Astrocyte of the cerebellum (primary cell): Measurements from ENCODE around the gene AARS2.
"Not testable (repeated sequence)": the region's sequence is repeated elsewhere in the genome, so short reads cannot be mapped to it uniquely, and the experiment has no call there.

Experiments used
- DNase-seq: peaks from one replicate; pipeline ENCODE4 v3.0.0-alpha.2; 2011; ENCODE audit warnings: low read depth
- H3K4me3 ChIP-seq: 2 replicates; pipeline ENCODE4 v1.5.1; 2011; ENCODE audit warnings: mild to moderate bottlenecking, low read depth, low read length, moderate library complexity
- in situ Hi-C: cut with HindIII; loops from 2 replicates; pipeline ENCODE4 v1.10.0; 2017; ENCODE audit warnings: low sequenced_read_pairs
- TF ChIP-seq, protein P1 (sequence below): IDR thresholded peaks from 2 replicates; pipeline ENCODE4 v1.5.1; 2012; ENCODE audit warnings: low read length, low read depth, moderate library complexity, mild to moderate bottlenecking; ENCODE audit errors: missing control alignments

The AARS2 gene

DNA sequence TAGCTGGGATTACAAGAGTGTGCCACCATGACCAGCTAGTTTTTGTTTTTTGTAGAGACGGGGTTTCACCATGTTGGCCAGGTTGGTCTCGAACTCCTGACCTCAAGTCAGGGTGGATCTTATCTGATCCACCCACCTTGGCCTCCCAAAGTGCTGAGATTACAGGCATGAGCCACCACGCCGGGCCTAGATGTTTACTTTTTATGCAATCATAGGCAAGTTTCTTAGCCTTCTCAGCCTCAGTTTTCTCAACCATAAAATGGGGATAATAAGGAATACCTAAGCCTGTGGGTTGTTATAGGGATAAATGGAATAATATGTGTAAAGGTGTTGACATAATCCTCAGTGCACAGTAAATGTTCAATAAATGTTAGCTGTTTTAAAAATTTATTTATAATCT is 39.1 kb upstream of the AARS2 start:
- TF ChIP-seq, protein P1, sequence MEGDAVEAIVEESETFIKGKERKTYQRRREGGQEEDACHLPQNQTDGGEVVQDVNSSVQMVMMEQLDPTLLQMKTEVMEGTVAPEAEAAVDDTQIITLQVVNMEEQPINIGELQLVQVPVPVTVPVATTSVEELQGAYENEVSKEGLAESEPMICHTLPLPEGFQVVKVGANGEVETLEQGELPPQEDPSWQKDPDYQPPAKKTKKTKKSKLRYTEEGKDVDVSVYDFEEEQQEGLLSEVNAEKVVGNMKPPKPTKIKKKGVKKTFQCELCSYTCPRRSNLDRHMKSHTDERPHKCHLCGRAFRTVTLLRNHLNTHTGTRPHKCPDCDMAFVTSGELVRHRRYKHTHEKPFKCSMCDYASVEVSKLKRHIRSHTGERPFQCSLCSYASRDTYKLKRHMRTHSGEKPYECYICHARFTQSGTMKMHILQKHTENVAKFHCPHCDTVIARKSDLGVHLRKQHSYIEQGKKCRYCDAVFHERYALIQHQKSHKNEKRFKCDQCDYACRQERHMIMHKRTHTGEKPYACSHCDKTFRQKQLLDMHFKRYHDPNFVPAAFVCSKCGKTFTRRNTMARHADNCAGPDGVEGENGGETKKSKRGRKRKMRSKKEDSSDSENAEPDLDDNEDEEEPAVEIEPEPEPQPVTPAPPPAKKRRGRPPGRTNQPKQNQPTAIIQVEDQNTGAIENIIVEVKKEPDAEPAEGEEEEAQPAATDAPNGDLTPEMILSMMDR, result no peak
- H3K4me3 ChIP-seq, result no peak overlapping the region
- DNase-seq, result no peak
- in situ Hi-C loops, result no loop called here

DNA sequence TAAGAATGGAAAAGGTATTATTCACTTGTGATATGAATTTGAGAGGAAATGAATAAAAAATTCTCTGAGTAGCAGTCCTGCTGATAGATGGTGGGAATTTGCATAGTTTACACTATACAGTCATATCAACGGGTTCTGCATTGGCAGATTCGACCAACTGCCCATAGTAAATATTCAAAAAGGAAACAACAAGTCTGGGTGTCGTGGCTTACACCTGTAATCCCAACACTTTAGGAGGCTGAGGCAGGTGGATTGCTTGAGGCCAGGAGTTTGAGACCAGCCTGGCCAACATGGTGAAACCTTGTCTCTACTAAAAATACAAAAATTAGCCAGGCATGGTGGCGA is 37.5 kb upstream of the AARS2 start:
- in situ Hi-C loops, DNase-seq, H3K4me3 ChIP-seq: not testable (repeated sequence)

DNA sequence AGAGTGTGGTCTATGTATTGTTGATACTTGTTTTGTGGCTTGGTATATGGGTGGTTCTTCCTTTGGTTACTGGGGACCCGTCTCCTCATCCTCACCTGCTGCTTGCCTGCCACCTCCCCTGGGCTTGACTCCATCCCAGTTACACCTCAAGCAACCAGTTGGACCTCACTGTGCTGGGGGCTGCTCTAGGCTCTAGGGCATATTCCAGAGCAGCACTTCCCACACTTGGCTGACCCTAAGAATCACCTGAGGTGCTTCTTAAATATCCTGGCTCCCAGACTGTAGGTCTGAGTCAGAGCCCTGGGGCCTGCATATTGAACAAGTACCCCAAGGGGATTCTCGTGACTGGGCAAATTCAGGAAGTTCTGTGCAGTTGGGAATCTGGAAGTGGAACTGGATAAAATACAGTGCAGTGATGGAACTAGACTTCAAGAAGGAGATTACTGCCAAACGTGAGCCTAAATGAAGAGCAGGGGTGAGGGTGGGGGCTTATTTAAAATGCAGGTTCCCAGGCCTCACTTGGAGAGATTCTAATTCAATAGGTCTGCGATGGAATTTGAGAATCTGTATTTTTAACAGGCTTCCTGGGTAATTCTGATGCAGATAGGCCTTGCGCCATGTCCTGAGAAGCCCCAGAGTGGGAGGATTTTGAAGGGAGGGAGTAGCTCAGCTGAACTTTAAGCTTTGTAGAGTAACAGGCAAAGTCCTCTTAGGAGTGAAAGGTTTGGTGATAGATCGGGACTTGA is 36.9 kb upstream of the AARS2 start:
- TF ChIP-seq, protein P1, result no peak
- no peak for DNase-seq
- no peak overlapping the region for H3K4me3 ChIP-seq
- in situ Hi-C loops, result no loop called here

DNA sequence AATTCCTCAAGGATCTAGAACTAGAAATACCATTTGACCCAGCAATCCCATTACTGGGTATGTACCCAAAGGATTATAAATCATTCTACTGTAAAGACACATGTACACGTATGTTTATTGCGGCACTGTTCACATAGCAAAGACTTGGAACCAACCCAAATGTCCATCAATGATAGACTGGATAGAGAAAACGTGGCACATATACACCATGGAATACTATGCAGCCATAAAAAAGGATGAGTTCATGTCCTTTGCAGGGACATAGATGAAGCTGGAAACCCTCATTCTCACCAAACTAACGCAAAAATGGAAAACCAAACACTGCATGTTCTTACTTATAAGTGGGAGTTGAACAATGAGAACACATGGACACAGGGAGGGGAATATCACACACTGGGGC is 33.7 kb upstream of the AARS2 start:
- H3K4me3 ChIP-seq, DNase-seq, in situ Hi-C loops: not testable (repeated sequence)

DNA sequence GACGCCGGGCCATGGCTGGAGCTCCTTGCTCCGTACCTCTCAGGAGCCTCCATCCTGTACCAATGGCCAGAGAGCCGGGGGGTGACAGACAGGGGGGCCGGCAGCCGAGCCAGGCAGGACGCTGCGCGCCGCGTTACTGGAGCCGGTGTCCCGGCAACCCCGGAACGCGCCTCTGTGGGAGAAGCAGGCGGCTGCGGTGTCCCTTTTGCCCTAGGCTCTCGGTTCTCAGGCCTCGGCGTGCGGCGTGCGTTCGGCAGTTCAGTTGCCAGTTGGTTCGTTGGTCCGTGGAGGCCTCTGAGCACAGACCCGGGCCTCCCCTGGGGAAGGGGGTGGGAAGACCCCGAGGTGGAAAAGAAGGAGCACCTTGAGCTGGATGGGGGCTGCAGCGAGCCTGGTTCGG is 29.3 kb upstream of the AARS2 start, which contains the start of gene SPATS1:
Gene SPATS1 (plus strand): TSS at position 162 of the 400 bp plus-strand sequence. CDS start 446 bp downstream, outside the sequence.
- in situ Hi-C loops, result no loop called here
- TF ChIP-seq, protein P1, result no peak
- H3K4me3 ChIP-seq, result no peak within 1 kb of the TSS
- no peak for DNase-seq

DNA sequence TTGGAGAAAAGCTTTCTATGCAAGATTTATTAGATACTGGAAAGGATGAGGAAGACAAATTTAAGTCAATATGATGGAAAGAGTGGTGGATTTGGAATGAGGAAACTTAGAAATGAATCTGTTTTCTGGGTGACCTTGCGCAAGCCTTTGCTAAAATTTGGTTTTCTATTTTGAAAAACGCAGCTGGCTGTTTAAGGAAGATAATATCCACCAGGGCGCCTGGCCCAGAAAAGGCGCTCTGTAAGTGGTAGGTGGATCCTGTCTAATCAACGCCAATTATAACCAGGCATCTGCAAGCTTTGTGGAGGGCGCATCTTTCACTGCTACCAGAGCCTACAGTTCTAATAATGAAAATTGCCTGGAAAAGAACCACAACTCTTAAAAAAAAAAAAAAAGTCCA is 28.9 kb upstream of the AARS2 start:
- in situ Hi-C loops, result no loop called here
- no peak overlapping the region for H3K4me3 ChIP-seq
- no peak for DNase-seq
- TF ChIP-seq, protein P1, result no peak

DNA sequence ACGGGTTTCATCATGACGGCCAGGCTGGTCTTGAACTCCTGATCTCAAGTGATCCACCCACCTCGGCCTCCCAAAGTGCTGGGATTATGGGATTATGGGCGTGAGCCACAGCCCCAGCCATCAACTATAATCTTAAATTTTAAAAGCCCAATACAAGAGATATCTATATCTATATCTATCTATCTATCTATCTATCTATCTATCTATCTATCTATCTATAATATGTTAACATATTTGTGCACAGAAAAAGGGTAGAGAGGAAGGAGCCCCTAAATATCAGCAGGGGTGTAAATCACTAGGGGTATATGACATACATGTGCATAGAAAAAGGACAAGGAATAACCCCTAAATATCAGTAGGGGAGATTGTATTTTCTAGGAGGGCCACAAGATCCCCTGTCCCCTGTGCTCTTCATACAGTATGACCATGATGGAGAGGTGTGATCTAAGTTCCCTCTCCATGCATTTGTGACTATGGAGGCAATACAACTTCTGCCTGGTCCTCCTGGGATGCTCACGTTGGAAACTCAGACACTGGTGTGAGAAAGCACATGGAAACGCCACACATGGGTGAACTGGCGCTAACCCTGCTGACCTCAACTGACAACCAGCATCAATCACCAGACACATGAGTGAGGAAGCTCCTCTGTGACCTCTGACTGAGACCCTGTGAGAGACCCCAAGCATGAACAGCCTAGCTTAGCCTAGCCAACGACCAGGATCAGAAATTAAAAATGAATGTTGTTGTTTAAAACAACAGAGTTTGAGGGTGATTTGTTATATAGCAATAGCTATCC is 28.1 kb upstream of the AARS2 start:
- no peak overlapping the region for H3K4me3 ChIP-seq
- TF ChIP-seq, protein P1, result no peak
- DNase-seq, result no peak
- in situ Hi-C loops, result no loop called here
